ENCODE measurements around the gene NKTR. TPM values are rescaled to one million over a fixed set of nuclear protein-coding genes. Genes with fewer than 3 reads are reported as not detected.

NKTR gene
- total RNA-seq, 1 experiment from 2014 or later, result 39.0 TPM

- intact Hi-C loops (cut with micrococcal nuclease; ENCODE audit: unreplicated experiment), result no loop called here
- no peak for ATAC-seq
- Histone ChIP-seq H3K36me3 (ENCODE audit: control insufficient read depth, insufficient read depth, low read length) (no peaks in the 10 kb centered on the region), H3K27ac (ENCODE audit: low read length) (no peak overlapping the region), H3K4me3 (ENCODE audit: low read depth in 2 of 2, low read length in 2 of 2) (no peak overlapping the region), H3K4me1 (ENCODE audit: control insufficient read depth, insufficient read depth, low read length) (no peaks in the 10 kb centered on the region), H3K9me3 (ENCODE audit: control insufficient read depth, insufficient read depth, low read depth, low read length) (no peaks in the 10 kb centered on the region), H3K27me3 (ENCODE audit: control insufficient read depth, insufficient read depth, low read length) (no peaks in the 10 kb centered on the region)
- in situ Hi-C loops (cut with HindIII; ENCODE audit: low pct_unique_long_range_greater_than_20kb, low sequenced_read_pairs), result no loop called here
- TF ChIP-seq, protein P1, sequence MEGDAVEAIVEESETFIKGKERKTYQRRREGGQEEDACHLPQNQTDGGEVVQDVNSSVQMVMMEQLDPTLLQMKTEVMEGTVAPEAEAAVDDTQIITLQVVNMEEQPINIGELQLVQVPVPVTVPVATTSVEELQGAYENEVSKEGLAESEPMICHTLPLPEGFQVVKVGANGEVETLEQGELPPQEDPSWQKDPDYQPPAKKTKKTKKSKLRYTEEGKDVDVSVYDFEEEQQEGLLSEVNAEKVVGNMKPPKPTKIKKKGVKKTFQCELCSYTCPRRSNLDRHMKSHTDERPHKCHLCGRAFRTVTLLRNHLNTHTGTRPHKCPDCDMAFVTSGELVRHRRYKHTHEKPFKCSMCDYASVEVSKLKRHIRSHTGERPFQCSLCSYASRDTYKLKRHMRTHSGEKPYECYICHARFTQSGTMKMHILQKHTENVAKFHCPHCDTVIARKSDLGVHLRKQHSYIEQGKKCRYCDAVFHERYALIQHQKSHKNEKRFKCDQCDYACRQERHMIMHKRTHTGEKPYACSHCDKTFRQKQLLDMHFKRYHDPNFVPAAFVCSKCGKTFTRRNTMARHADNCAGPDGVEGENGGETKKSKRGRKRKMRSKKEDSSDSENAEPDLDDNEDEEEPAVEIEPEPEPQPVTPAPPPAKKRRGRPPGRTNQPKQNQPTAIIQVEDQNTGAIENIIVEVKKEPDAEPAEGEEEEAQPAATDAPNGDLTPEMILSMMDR (IDR thresholded peaks at IDR 0.05), result no peak
- TF ChIP-seq POLR2AphosphoS5 (IDR thresholded peaks at IDR 0.05; ENCODE audit: low read depth, low read length), result no peak
- TF ChIP-seq SIN3A (IDR thresholded peaks at IDR 0.05; ENCODE audit: borderline replicate concordance, insufficient read depth, low read depth, low read length), result no peak
- TF ChIP-seq, protein P2, sequence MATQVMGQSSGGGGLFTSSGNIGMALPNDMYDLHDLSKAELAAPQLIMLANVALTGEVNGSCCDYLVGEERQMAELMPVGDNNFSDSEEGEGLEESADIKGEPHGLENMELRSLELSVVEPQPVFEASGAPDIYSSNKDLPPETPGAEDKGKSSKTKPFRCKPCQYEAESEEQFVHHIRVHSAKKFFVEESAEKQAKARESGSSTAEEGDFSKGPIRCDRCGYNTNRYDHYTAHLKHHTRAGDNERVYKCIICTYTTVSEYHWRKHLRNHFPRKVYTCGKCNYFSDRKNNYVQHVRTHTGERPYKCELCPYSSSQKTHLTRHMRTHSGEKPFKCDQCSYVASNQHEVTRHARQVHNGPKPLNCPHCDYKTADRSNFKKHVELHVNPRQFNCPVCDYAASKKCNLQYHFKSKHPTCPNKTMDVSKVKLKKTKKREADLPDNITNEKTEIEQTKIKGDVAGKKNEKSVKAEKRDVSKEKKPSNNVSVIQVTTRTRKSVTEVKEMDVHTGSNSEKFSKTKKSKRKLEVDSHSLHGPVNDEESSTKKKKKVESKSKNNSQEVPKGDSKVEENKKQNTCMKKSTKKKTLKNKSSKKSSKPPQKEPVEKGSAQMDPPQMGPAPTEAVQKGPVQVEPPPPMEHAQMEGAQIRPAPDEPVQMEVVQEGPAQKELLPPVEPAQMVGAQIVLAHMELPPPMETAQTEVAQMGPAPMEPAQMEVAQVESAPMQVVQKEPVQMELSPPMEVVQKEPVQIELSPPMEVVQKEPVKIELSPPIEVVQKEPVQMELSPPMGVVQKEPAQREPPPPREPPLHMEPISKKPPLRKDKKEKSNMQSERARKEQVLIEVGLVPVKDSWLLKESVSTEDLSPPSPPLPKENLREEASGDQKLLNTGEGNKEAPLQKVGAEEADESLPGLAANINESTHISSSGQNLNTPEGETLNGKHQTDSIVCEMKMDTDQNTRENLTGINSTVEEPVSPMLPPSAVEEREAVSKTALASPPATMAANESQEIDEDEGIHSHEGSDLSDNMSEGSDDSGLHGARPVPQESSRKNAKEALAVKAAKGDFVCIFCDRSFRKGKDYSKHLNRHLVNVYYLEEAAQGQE (IDR thresholded peaks at IDR 0.05; ENCODE audit: insufficient read depth in 1 of 2, low read depth in 2 of 2, low read length in 1 of 2), result no peak
- TF ChIP-seq TCF7L2 (IDR thresholded peaks at IDR 0.05; ENCODE audit: low read depth, low read length), result no peak
- ChIA-PET CTCF (no interaction called here), POLR2A (no interaction called here)
- DNase-seq (ENCODE audit: low read depth, low spot score), result no peak
- BruUV-seq (replicated peaks), result no TSS peak
Observed at GRCh38 chr3:42664438-42664803, 63.9 kb downstream of the NKTR start.

DNA sequence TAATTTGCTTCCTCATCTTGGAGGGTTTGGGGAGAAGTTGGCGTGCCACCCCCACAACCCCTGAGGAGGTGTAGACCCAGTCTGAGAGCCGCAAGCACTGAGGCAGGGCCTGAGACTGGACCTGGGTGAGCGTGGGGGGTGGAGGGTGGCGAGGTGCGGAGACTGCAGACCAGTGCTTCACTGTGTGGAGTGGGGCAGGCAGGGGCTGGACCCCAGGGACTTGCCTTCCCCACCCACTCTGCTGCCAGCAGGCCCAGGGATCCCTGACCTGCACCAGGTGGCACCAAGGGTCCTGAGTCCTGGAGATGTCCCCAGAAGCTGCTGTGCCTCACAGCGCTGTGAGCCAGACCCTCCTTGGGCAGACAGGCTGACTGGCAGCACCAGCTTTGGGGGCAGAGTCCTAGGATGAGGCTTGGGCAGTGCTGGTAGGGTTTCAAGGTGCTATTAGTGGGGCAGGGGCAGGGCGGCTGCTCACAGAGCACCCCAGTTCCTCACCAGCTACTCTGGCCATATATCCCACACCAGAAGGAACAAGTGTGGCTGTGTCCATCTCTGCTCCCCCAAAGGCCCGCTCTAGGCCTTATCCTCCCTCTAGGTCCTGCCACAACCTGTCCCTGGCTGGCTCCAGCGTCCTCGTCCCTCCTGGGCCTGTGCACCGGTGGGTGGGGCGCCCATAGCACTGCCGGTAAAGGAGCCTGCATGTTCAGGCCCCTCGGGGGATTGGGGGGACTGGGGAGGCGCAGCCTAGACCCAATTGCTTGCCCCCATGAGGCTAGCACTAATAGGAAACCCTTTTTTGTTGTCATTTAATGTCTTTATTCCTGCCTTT is 64.8 kb downstream of the NKTR start:
- intact Hi-C loops (cut with micrococcal nuclease; ENCODE audit: unreplicated experiment), result no loop called here
- Histone ChIP-seq H3K4me3 (ENCODE audit: low read depth in 2 of 2, low read length in 2 of 2) (no peak overlapping the region), H3K27me3 (ENCODE audit: control insufficient read depth, insufficient read depth, low read length) (no peaks in the 10 kb centered on the region), H3K9me3 (ENCODE audit: control insufficient read depth, insufficient read depth, low read depth, low read length) (no peaks in the 10 kb centered on the region), H3K4me1 (ENCODE audit: control insufficient read depth, insufficient read depth, low read length) (no peaks in the 10 kb centered on the region), H3K36me3 (ENCODE audit: control insufficient read depth, insufficient read depth, low read length) (no peaks in the 10 kb centered on the region), H3K27ac (ENCODE audit: low read length) (no peak overlapping the region)
- TF ChIP-seq, protein P2 (IDR thresholded peaks at IDR 0.05; ENCODE audit: insufficient read depth in 1 of 2, low read depth in 2 of 2, low read length in 1 of 2), result no peak
- no peak for TF ChIP-seq TCF7L2 (IDR thresholded peaks at IDR 0.05; ENCODE audit: low read depth, low read length)
- ATAC-seq, result no peak
- POLR2A ChIA-PET, result no interaction called here
- CTCF ChIA-PET, result no interaction called here
- DNase-seq (ENCODE audit: low read depth, low spot score), result no peak
- in situ Hi-C loops (cut with HindIII; ENCODE audit: low pct_unique_long_range_greater_than_20kb, low sequenced_read_pairs), result no loop called here
- no TSS peak for BruUV-seq (replicated peaks)

Data from Panc1 (cell line).